K562 (cell line): ENCODE measurements around the gene INPP4B. TPM values are rescaled to one million over a fixed set of nuclear protein-coding genes. Genes with fewer than 3 reads are reported as not detected.

Experiments used
- ATAC-seq: fragments of 200-7000 bp; cut with Tn5 transposase; 3 replicates; pipeline ENCODE4 v1.9.1; 2020; ENCODE audit warnings: moderate library complexity
- BruUV-seq: library from RNA; stranded (reverse); fragments of 400-500 nt; replicated peaks from 2 replicates; lab custom pipeline; 2021; lab: Mats Ljungman, UMichigan
- CTCF ChIA-PET: fragments of 300-600 bp; formaldehyde crosslinking; extraction: SDS; loops from one replicate; lab custom pipeline; 2021; ENCODE audit warnings: low intra/inter-chr PET ratio; lab: Yijun Ruan, JAX
- POLR2A ChIA-PET: fragments of 300-600, 350-650 bp; sonication (Branson Sonifier 250); formaldehyde crosslinking; extraction: SDS; loops from one replicate; lab custom pipeline; 2021; ENCODE audit warnings: antibody characterized with exemption, inconsistent platforms; lab: Yijun Ruan, JAX
- DNase-seq, 4 experiments: peaks; one replicate each; pipeline versions ENCODE4 v3.0.0 to v3.0.0-alpha.2; 2011 to 2018; ENCODE audit warnings: low spot score in 3 of 4, mixed read lengths in 3 of 4; ENCODE audit errors: extremely low read depth in 1 of 4
- FAIRE-seq: peaks from 2 replicates; lab custom pipeline; 2011; peaks lifted over from hg19 to GRCh38; lab: Jason Lieb, UNC
- H2AFZ ChIP-seq: 2 replicates; pipeline ENCODE4 v1.6.0; 2011; ENCODE audit warnings: low read depth, low read length, control low read depth, inconsistent platforms
- H3K27ac ChIP-seq: fragments of 200-600 bp; 3 replicates; pipeline ENCODE4 v1.8.0; 2011; ENCODE audit warnings: low read depth, mild to moderate bottlenecking, control low read depth, inconsistent platforms, low read length, moderate library complexity, mixed read lengths; ENCODE audit errors: extremely low read depth
- H3K27me3 ChIP-seq, 2 experiments: fragments of 300-600 bp in 1 of 2; 2 replicates in 1 of 2; 3 replicates in 1 of 2; pipeline versions ENCODE4 v1.6.0 to v1.8.0; 2011; ENCODE audit warnings: inconsistent platforms in 2 of 2, low read length in 2 of 2, mild to moderate bottlenecking in 1 of 2, mixed read lengths in 1 of 2, moderate library complexity in 1 of 2; ENCODE audit not compliant: control insufficient read depth in 2 of 2, insufficient read depth in 2 of 2
- H3K36me3 ChIP-seq: fragments of 300-600 bp; 3 replicates; pipeline ENCODE4 v1.8.0; 2011; ENCODE audit warnings: mild to moderate bottlenecking, low read length, inconsistent platforms; ENCODE audit not compliant: control insufficient read depth, insufficient read depth
- H3K4me1 ChIP-seq, 2 experiments: fragments of 200-600 bp in 1 of 2; replicated peaks in 1 of 2; 2 replicates in 1 of 2; 3 replicates in 1 of 2; pipeline versions ENCODE4 v1.5.1 to v1.8.0; 2011; ENCODE audit warnings: inconsistent platforms in 2 of 2, low read length in 2 of 2, mild to moderate bottlenecking in 1 of 2, mixed read lengths in 1 of 2, moderate library complexity in 1 of 2; ENCODE audit not compliant: control insufficient read depth in 2 of 2, insufficient read depth in 2 of 2
- H3K4me2 ChIP-seq: 2 replicates; pipeline ENCODE4 v1.6.1; 2011; ENCODE audit warnings: low read length, control low read depth, inconsistent platforms, mixed read lengths; ENCODE audit not compliant: insufficient read depth
- H3K4me3 ChIP-seq: fragments of 200-600 bp; sonication (generic), shearing (Covaris generic); 2 replicates; pipeline ENCODE4 v1.5.1; 2016; ENCODE audit warnings: control low read depth, inconsistent platforms
- H3K79me2 ChIP-seq: fragments of 200-600 bp; 3 replicates; pipeline ENCODE4 v1.8.0; 2011; ENCODE audit warnings: low read length, inconsistent platforms; ENCODE audit not compliant: control insufficient read depth, insufficient read depth
- H3K9ac ChIP-seq, 2 experiments: 2 replicates each; pipeline versions ENCODE4 v1.6.0 to v1.6.1; 2011; ENCODE audit warnings: low read depth in 2 of 2, low read length in 2 of 2, control low read depth in 1 of 2, inconsistent platforms in 1 of 2, mild to moderate bottlenecking in 1 of 2, mixed read lengths in 1 of 2; ENCODE audit not compliant: insufficient read depth in 1 of 2
- H3K9me1 ChIP-seq: one replicate; pipeline ENCODE4 v1.6.0; 2011; ENCODE audit warnings: inconsistent platforms, mild to moderate bottlenecking, low read length, moderate library complexity; ENCODE audit not compliant: control insufficient read depth, insufficient read depth
- H3K9me3 ChIP-seq: replicated peaks from 2 replicates; pipeline ENCODE4 v1.5.1; 2011; ENCODE audit warnings: low read depth, low read length, inconsistent platforms; ENCODE audit not compliant: control insufficient read depth, insufficient read depth
- H4K20me1 ChIP-seq: replicated peaks from 2 replicates; pipeline ENCODE4 v1.6.1; 2011; ENCODE audit warnings: low read length, inconsistent platforms, mixed read lengths; ENCODE audit not compliant: control insufficient read depth, insufficient read depth
- ERF ChIP-seq: fragments of 450-650 bp; formaldehyde crosslinking; IDR thresholded peaks from 2 replicates; pipeline ENCODE4 v1.4.0; 2020; ENCODE audit warnings: mild to moderate bottlenecking, mixed read lengths
- NR1H2 ChIP-seq: sonication (generic); formaldehyde crosslinking; IDR thresholded peaks from 2 replicates; pipeline ENCODE4 v1.4.0; 2020; ENCODE audit warnings: mild to moderate bottlenecking, missing genetic modification reagents
- SIX5 ChIP-seq, 2 experiments: IDR thresholded peaks; 2 replicates each; pipeline ENCODE4 v1.6.1; 2011; ENCODE audit warnings: low read length in 2 of 2, borderline replicate concordance in 1 of 2, low read depth in 1 of 2, mild to moderate bottlenecking in 1 of 2, moderate library complexity in 1 of 2; ENCODE audit not compliant: insufficient read depth in 1 of 2
- ZNF75A ChIP-seq: fragments of 450-650 bp; formaldehyde crosslinking; IDR thresholded peaks from 2 replicates; pipeline ENCODE4 v1.4.0; 2020; ENCODE audit warnings: mild to moderate bottlenecking
- WGBS: fragments of 100-300 bp; shearing (Covaris generic); methylation state at CpG from one replicate; pipeline ENCODE4 v1.1.6; 2016; ENCODE audit warnings: low coverage, mixed read lengths; ENCODE audit not compliant: insufficient coverage; ENCODE audit errors: missing lambda C conversion rate; 5-methylcytosine and 5-hydroxymethylcytosine counted together
- in situ Hi-C: fragments of 300-500 bp; cut with MboI; formaldehyde crosslinking; loops from 4 replicates; pipeline ENCODE4 v1.15.0; 2018; ENCODE audit warnings: inconsistent platforms, mixed read lengths
- intact Hi-C: fragments of 100-400 bp; cut with micrococcal nuclease; formaldehyde crosslinking; loops from 2 replicates; pipeline ENCODE4 v1.14.2; 2022
- polyA plus RNA-seq, 8 experiments: library from polyadenylated mRNA; depleted of rRNA in 4 of 8; stranded (reverse) in 5 of 8; unstranded in 3 of 8; fragments of >200 nt; fragmentation: Nextera tagmentation in 2 of 8; fragmentation: Illumina TruSeq in 1 of 8; extraction: Ambion mirVana in 2 of 8; extraction: Trizol in 1 of 8; gene quantifications; 2 replicates each; pipeline versions ENCODE4 v1.2.1 to v1.2.3, GENCODE V29; 2011 to 2014; ENCODE audit warnings: inconsistent platforms in 1 of 8, missing spikeins in 1 of 8
- total RNA-seq, 7 experiments: library from RNA; depleted of rRNA in 6 of 7; stranded (reverse); fragments of >200 nt in 6 of 7; fragmentation: Illumina TruSeq in 2 of 7; extraction: Trizol in 2 of 7; gene quantifications; 2 replicates each; pipeline versions ENCODE4 v1.2.1 to v1.2.3, GENCODE V29; 2011 to 2021; ENCODE audit warnings: low replicate concordance in 1 of 7
- TF ChIP-seq, protein P1 (sequence below): fragments of 250-450 bp; sonication (Bioruptor Pico); IDR thresholded peaks from 2 replicates; pipeline ENCODE4 v1.4.0; 2020

INPP4B gene
- total and polyA plus RNA-seq, 9 of the 15 experiments (the other 6 are each of a cell fraction or from before 2014, with no cell fraction given), result 0.04 to 0.11 TPM; not detected in 7

DNA sequence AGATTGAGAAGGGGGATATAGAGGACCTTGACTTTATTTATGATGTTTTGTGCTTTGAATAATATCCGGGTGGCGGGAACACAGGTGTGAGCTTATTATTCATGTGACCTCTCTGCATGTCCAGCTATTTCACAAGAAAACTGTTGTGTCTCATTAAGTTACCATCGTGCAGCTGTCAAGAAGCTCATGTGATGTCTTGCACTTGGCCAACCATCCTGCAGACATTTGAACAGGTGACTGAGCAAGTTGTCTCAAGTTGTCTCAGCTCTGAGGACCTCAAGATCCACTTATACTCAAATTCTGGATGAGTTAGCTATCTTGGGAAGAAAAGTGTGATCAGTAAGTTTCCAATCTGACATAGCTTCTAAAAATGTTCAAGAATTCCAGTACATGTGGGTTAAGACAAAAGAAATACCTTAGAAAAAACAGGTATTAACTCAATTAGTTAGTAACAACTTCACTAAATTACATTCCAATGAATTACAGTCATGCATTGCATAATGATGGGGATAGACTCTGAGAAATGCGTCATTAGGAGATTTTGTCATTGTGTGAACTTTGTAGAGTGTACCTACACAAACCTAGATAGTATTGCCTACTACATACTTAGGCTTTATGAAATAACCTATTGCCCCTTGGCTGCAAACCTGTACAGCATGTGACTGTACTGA, 462.2 kb downstream of the INPP4B start:
- no TSS peak for BruUV-seq

DNA sequence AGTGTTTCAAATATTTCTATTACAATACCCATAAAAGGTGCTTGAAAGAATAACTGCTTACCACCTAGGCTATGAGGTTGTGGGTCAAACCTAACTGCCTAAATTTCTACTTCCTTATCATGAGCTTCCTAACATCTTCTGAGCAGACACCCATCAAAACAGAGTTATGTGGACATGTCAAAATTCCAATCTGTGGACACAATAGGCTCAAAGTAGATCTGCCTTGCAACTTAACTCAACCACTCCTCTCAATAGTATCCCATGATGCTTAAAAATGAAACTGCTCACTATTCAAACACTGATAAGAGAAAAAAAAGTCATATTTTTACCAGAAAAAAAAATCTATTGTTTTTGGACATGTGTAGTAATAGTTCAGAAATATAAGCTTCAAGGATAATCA, 462.7 kb downstream of the INPP4B start:
- Histone ChIP-seq H3K27me3 (no peaks in the 10 kb centered on the region), H3K36me3 (no peaks in the 10 kb centered on the region), H3K79me2 (no peaks in the 10 kb centered on the region), H3K4me1 (no peaks in the 10 kb centered on the region), H3K4me3 (no peak overlapping the region), H4K20me1 (no peaks in the 10 kb centered on the region), H3K9me3 (no peaks in the 10 kb centered on the region; the same call in 1 of the 2 replicates), H3K9me1 (no peaks in the 10 kb centered on the region), H2AFZ (no peak overlapping the region), H3K4me2 (no peak overlapping the region), H3K27ac (no peak overlapping the region), H3K9ac (no peak overlapping the region)
- TF ChIP-seq SIX5 (IDR thresholded peaks at IDR 0.05; ENCODE audit: borderline replicate concordance in 1 of 2, insufficient read depth in 1 of 2, low read depth in 1 of 2, low read length in 2 of 2), result no peak
- no peak for TF ChIP-seq ERF (CRISPR knock-in tag)
- TF ChIP-seq, protein P1, sequence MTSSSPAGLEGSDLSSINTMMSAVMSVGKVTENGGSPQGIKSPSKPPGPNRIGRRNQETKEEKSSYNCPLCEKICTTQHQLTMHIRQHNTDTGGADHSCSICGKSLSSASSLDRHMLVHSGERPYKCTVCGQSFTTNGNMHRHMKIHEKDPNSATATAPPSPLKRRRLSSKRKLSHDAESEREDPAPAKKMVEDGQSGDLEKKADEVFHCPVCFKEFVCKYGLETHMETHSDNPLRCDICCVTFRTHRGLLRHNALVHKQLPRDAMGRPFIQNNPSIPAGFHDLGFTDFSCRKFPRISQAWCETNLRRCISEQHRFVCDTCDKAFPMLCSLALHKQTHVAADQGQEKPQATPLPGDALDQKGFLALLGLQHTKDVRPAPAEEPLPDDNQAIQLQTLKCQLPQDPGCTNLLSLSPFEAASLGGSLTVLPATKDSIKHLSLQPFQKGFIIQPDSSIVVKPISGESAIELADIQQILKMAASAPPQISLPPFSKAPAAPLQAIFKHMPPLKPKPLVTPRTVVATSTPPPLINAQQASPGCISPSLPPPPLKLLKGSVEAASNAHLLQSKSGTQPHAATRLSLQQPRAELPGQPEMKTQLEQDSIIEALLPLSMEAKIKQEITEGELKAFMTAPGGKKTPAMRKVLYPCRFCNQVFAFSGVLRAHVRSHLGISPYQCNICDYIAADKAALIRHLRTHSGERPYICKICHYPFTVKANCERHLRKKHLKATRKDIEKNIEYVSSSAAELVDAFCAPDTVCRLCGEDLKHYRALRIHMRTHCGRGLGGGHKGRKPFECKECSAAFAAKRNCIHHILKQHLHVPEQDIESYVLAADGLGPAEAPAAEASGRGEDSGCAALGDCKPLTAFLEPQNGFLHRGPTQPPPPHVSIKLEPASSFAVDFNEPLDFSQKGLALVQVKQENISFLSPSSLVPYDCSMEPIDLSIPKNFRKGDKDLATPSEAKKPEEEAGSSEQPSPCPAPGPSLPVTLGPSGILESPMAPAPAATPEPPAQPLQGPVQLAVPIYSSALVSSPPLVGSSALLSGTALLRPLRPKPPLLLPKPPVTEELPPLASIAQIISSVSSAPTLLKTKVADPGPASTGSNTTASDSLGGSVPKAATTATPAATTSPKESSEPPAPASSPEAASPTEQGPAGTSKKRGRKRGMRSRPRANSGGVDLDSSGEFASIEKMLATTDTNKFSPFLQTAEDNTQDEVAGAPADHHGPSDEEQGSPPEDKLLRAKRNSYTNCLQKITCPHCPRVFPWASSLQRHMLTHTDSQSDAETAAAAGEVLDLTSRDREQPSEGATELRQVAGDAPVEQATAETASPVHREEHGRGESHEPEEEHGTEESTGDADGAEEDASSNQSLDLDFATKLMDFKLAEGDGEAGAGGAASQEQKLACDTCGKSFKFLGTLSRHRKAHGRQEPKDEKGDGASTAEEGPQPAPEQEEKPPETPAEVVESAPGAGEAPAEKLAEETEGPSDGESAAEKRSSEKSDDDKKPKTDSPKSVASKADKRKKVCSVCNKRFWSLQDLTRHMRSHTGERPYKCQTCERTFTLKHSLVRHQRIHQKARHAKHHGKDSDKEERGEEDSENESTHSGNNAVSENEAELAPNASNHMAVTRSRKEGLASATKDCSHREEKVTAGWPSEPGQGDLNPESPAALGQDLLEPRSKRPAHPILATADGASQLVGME (CRISPR knock-in tag), result no peak
- intact Hi-C loops, result no loop called here
- FAIRE-seq, result no peak
- POLR2A ChIA-PET, result no interaction called here
- DNase-seq, result no peak
- ATAC-seq, result no peak
- CTCF ChIA-PET, result no interaction called here
- in situ Hi-C loops, result no loop called here
- no TSS peak for BruUV-seq

More for the DNA sequence above, 462.2 kb downstream of the INPP4B start:
- Histone ChIP-seq H4K20me1 (no peaks in the 10 kb centered on the region), H3K9me1 (no peaks in the 10 kb centered on the region), H3K27me3 (no peaks in the 10 kb centered on the region), H3K36me3 (no peaks in the 10 kb centered on the region), H3K4me2 (no peak overlapping the region), H3K9ac (no peak overlapping the region), H3K27ac (no peak overlapping the region), H3K4me3 (no peak overlapping the region), H3K79me2 (no peaks in the 10 kb centered on the region), H3K9me3 (no peaks in the 10 kb centered on the region; the same call in 1 of the 2 replicates), H3K4me1 (no peaks in the 10 kb centered on the region), H2AFZ (no peak overlapping the region)
- no peak for ATAC-seq
- WGBS, result 4% methylated on average over 4 of the region's 4 CpGs
- CTCF ChIA-PET, result no interaction called here
- no peak for DNase-seq
- intact Hi-C loops (no loop called here), in situ Hi-C loops (no loop called here)
- TF ChIP-seq NR1H2 (CRISPR knock-in tag) (no peak), ZNF75A (no peak)
- FAIRE-seq, result no peak
- POLR2A ChIA-PET, result no interaction called here
